IPS DF 6.9 (cell line): ENCODE data around the gene TRAF5.
"Not testable (repeated sequence)": the region's sequence is repeated elsewhere in the genome, so short reads cannot be mapped to it uniquely, and the experiment has no call there.

ENCODE experiments used
- DNase-seq: peaks from one replicate; pipeline ENCODE4 v3.0.0-alpha.2; 2013; ENCODE audit warnings: low read depth, low spot score
- H3K27ac ChIP-seq: one replicate; pipeline ENCODE4 v1.5.1; 2013; ENCODE audit warnings: low read length, control low read depth
- H3K27me3 ChIP-seq: 2 replicates; pipeline ENCODE4 v1.6.1; 2013; ENCODE audit warnings: mild to moderate bottlenecking, low read length; ENCODE audit not compliant: control insufficient read depth, insufficient read depth
- H3K36me3 ChIP-seq: 2 replicates; pipeline ENCODE4 v1.6.1; 2013; ENCODE audit warnings: low read length; ENCODE audit not compliant: control insufficient read depth, insufficient read depth
- H3K4me1 ChIP-seq: 2 replicates; pipeline ENCODE4 v1.6.1; 2013; ENCODE audit warnings: low read length; ENCODE audit not compliant: control insufficient read depth, insufficient read depth
- H3K4me3 ChIP-seq: 2 replicates; pipeline ENCODE4 v1.5.1; 2013; ENCODE audit warnings: mild to moderate bottlenecking, low read length
- H3K9me3 ChIP-seq: 2 replicates; pipeline ENCODE4 v1.6.1; 2013; ENCODE audit warnings: low read length, inconsistent platforms; ENCODE audit not compliant: control insufficient read depth, insufficient read depth
- WGBS: extraction: QIAGEN DNeasy Blood & Tissue Kit; methylation state at CpG from one replicate; pipeline ENCODE4 v1.1.7; 2013; ENCODE audit warnings: mixed read lengths, missing lambda C conversion rate; ENCODE audit not compliant: insufficient read length, insufficient coverage; 5-methylcytosine and 5-hydroxymethylcytosine counted together

The TRAF5 gene

GRCh38 chr1:211345719-211346118, 19.1 kb downstream of the TRAF5 start:
- Histone ChIP-seq H3K9me3 (no peaks in the 10 kb centered on the region), H3K27ac (no peak overlapping the region), H3K36me3 (no peaks in the 10 kb centered on the region), H3K4me1 (peaks cover 3% of the 10 kb centered on the region), H3K27me3 (no peaks in the 10 kb centered on the region), H3K4me3 (no peak overlapping the region)
- DNase-seq: no peak
- no CpG with 5 or more reads among the region's 2 CpGs for WGBS

GRCh38 chr1:211347077-211347844, 20.6 kb downstream of the TRAF5 start:
- H3K9me3 ChIP-seq: no peaks in the 10 kb centered on the region
- WGBS: no CpG with 5 or more reads among the region's 4 CpGs
- H3K36me3 ChIP-seq: no peaks in the 10 kb centered on the region
- no peak overlapping the region for H3K4me3 ChIP-seq
- no peaks in the 10 kb centered on the region for H3K27me3 ChIP-seq
- no peak for DNase-seq
- H3K4me1 ChIP-seq: peaks cover 3% of the 10 kb centered on the region
- no peak overlapping the region for H3K27ac ChIP-seq

- no peaks in the 10 kb centered on the region for H3K9me3 ChIP-seq
- H3K4me3 ChIP-seq: no peak overlapping the region
- H3K36me3 ChIP-seq: no peaks in the 10 kb centered on the region
- no peaks in the 10 kb centered on the region for H3K27me3 ChIP-seq
- no peak for DNase-seq
- no peak overlapping the region for H3K27ac ChIP-seq
- peaks cover 3% of the 10 kb centered on the region for H3K4me1 ChIP-seq
Measured at GRCh38 chr1:211348547-211348946, 21.9 kb downstream of the TRAF5 start.

- no peak overlapping the region for H3K4me3 ChIP-seq
- no peak for DNase-seq
- no peak overlapping the region for H3K27ac ChIP-seq
- no peaks in the 10 kb centered on the region for H3K9me3 ChIP-seq
- H3K4me1 ChIP-seq: peaks cover 3% of the 10 kb centered on the region
- no peaks in the 10 kb centered on the region for H3K36me3 ChIP-seq
- no peaks in the 10 kb centered on the region for H3K27me3 ChIP-seq
- WGBS: no CpG with 5 or more reads among the region's 2 CpGs
Measured at GRCh38 chr1:211349741-211350140, 23.1 kb downstream of the TRAF5 start.

- not testable (repeated sequence) for H3K27ac ChIP-seq, H3K36me3 ChIP-seq
- no CpG with 5 or more reads among the region's 3 CpGs for WGBS
Measured at GRCh38 chr1:211352055-211352454, 25.4 kb downstream of the TRAF5 start.

GRCh38 chr1:211352465-211352864, 25.8 kb downstream of the TRAF5 start:
- no CpG with 5 or more reads among the region's 2 CpGs for WGBS
- no peaks in the 10 kb centered on the region for H3K36me3 ChIP-seq
- H3K4me1 ChIP-seq: no peaks in the 10 kb centered on the region
- no peak overlapping the region for H3K27ac ChIP-seq
- no peak for DNase-seq
- no peaks in the 10 kb centered on the region for H3K27me3 ChIP-seq
- H3K4me3 ChIP-seq: no peak overlapping the region
- H3K9me3 ChIP-seq: no peaks in the 10 kb centered on the region

More at GRCh38 chr1:211352055-211352454, 25.4 kb downstream of the TRAF5 start:
- not testable (repeated sequence) for H3K27me3 ChIP-seq, H3K4me3 ChIP-seq, H3K9me3 ChIP-seq, H3K4me1 ChIP-seq, DNase-seq

GRCh38 chr1:211352985-211353515, 26.4 kb downstream of the TRAF5 start:
- Histone ChIP-seq H3K27ac (no peak overlapping the region), H3K36me3 (no peaks in the 10 kb centered on the region), H3K9me3 (no peaks in the 10 kb centered on the region), H3K27me3 (no peaks in the 10 kb centered on the region), H3K4me1 (no peaks in the 10 kb centered on the region), H3K4me3 (no peak overlapping the region)
- no CpG with 5 or more reads among the region's 8 CpGs for WGBS
- DNase-seq: peak; percentile 16

- no peaks in the 10 kb centered on the region for H3K4me1 ChIP-seq
- no peaks in the 10 kb centered on the region for H3K9me3 ChIP-seq
- H3K4me3 ChIP-seq: no peak overlapping the region
- no peaks in the 10 kb centered on the region for H3K27me3 ChIP-seq
- H3K36me3 ChIP-seq: no peaks in the 10 kb centered on the region
- H3K27ac ChIP-seq: no peak overlapping the region
- no peak for DNase-seq
- WGBS: no CpG with 5 or more reads among the region's 1 CpG
Measured at GRCh38 chr1:211353562-211354212, 27.1 kb downstream of the TRAF5 start.

- Histone ChIP-seq H3K9me3 (no peaks in the 10 kb centered on the region), H3K36me3 (peaks cover 2% of the 10 kb centered on the region; the same call in 1 of the 2 replicates), H3K4me1 (no peaks in the 10 kb centered on the region), H3K4me3 (no peak overlapping the region), H3K27ac (no peak overlapping the region), H3K27me3 (no peaks in the 10 kb centered on the region)
- DNase-seq: no peak
- WGBS: no CpG with 5 or more reads among the region's 4 CpGs
Measured at GRCh38 chr1:211355873-211356272, 29.2 kb downstream of the TRAF5 start.

- WGBS: no CpG with 5 or more reads among the region's 5 CpGs
- no peak overlapping the region for H3K27ac ChIP-seq
- DNase-seq: no peak
- H3K36me3 ChIP-seq: peaks cover 2% of the 10 kb centered on the region; the same call in 1 of the 2 replicates
- H3K4me3 ChIP-seq: no peak overlapping the region
- no peaks in the 10 kb centered on the region for H3K9me3 ChIP-seq
- no peaks in the 10 kb centered on the region for H3K4me1 ChIP-seq
- H3K27me3 ChIP-seq: no peaks in the 10 kb centered on the region
Measured at GRCh38 chr1:211356723-211357407, 30.2 kb downstream of the TRAF5 start.
